HepG2 (cell line): Measurements from ENCODE around the gene COL4A3.

Experiments used
- FIP1L1 ChIP-seq: fragments of 200-400 bp; formaldehyde crosslinking; IDR thresholded peaks from 2 replicates; pipeline ENCODE4 v1.6.1; 2018; ENCODE audit warnings: low read depth, mild to moderate bottlenecking, low read length, moderate library complexity, borderline replicate concordance; ENCODE audit not compliant: insufficient read depth
- JUN ChIP-seq: sonication (generic); formaldehyde crosslinking; IDR thresholded peaks from 2 replicates; pipeline ENCODE4 v1.4.0; 2020; ENCODE audit warnings: mild to moderate bottlenecking, missing genetic modification reagents
- MTA3 ChIP-seq: sonication (generic); formaldehyde crosslinking; IDR thresholded peaks from 2 replicates; pipeline ENCODE4 v1.4.0; 2020; ENCODE audit warnings: missing genetic modification reagents
- ZNF274 ChIP-seq: sonication (generic); formaldehyde crosslinking; IDR thresholded peaks from 2 replicates; pipeline ENCODE4 v1.5.1; 2020; ENCODE audit warnings: mild to moderate bottlenecking, missing genetic modification reagents
- ZNF629 ChIP-seq: sonication (generic); formaldehyde crosslinking; conservative IDR thresholded peaks from 2 replicates; pipeline ENCODE4 v1.5.0; 2020; ENCODE audit warnings: missing genetic modification reagents

DNA sequence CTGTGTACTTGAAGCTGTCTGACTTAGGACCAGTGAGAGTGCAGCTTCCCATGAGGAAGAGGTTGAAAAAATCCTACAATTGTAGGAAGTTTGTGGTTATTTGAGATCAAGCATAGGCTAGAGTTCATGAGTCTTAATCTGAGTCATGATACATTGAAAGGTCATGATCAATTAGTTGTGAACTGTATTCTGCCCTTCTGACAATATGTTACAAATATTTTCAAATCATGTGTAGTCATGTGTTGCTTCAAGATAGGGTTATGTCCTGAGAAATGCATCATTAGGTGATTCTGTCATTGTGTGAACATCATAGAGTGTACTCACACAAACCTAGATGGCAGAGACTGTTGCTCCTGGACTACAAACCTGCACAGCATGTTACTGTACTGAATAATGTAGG is 92.2 kb downstream of the COL4A3 start:
- TF ChIP-seq ZNF629 (CRISPR knock-in tag) (no peak), JUN (CRISPR knock-in tag) (no peak), FIP1L1 (no peak), ZNF274 (no peak), MTA3 (CRISPR knock-in tag) (no peak)
